NCI-H1417 (cell line): Measurements from ENCODE around the gene RTCA.
"Not testable (repeated sequence)": the region's sequence is repeated elsewhere in the genome, so short reads cannot be mapped to it uniquely, and the experiment has no call there.

Experiments
- DNase-seq, 3 experiments: peaks; one replicate each; lab custom pipeline; 2025; lab: John Stamatoyannopoulos, UW

The RTCA gene

GRCh38 chr1:100265931-100266740, at the start of gene RTCA:
TSS of gene RTCA (plus strand) at chr1:100266216. CDS start at chr1:100266376, 160 bp downstream.
- peak; percentile 91 to 97 (median 94) for DNase-seq

- DNase-seq = no peak
These were observed 48.2 kb upstream of the RTCA start for GRCh38 chr1:100217834-100218233.

- DNase-seq = no peak
These were observed 46.6 kb upstream of the RTCA start for GRCh38 chr1:100219457-100219856.

GRCh38 chr1:100219883-100220282, 46.1 kb upstream of the RTCA start:
- DNase-seq = no peak

- no peak for DNase-seq
These were observed 43.6 kb upstream of the RTCA start for GRCh38 chr1:100222428-100222827.

GRCh38 chr1:100229681-100230443, 36.2 kb upstream of the RTCA start:
- no peak for DNase-seq

GRCh38 chr1:100230765-100231164, 35.3 kb upstream of the RTCA start:
- DNase-seq = no peak

- DNase-seq = no peak
These were observed 34.3 kb upstream of the RTCA start for GRCh38 chr1:100231721-100232120.

- DNase-seq = no peak
These were observed 33.9 kb upstream of the RTCA start for GRCh38 chr1:100232156-100232555.

- not testable (repeated sequence) for DNase-seq
These were observed 32.5 kb upstream of the RTCA start for GRCh38 chr1:100233566-100233965.

GRCh38 chr1:100234432-100234831, 31.6 kb upstream of the RTCA start:
- DNase-seq = no peak

GRCh38 chr1:100237091-100237490, 28.9 kb upstream of the RTCA start:
- DNase-seq = no peak

GRCh38 chr1:100239961-100240360, 26.1 kb upstream of the RTCA start:
- peak in 1 of 3 experiments; percentile 14 for DNase-seq

GRCh38 chr1:100240631-100241030, 25.4 kb upstream of the RTCA start:
- DNase-seq = no peak

- DNase-seq = no peak
These were observed 19.3 kb upstream of the RTCA start for GRCh38 chr1:100246738-100247137.

GRCh38 chr1:100249155-100249536, 16.9 kb upstream of the RTCA start:
- DNase-seq = no peak

- peak; percentile 94 to 97 (median 94) for DNase-seq
These were observed 16.3 kb upstream of the RTCA start, which contains the start of gene DBT for GRCh38 chr1:100249537-100250257. TSS of gene DBT (minus strand) at chr1:100249834. CDS start at chr1:100249820, 14 bp downstream.

- DNase-seq = peak in 1 of 3 experiments; percentile 34
These were observed 15.8 kb upstream of the RTCA start for GRCh38 chr1:100250264-100250663.

GRCh38 chr1:100250807-100251206, 15.2 kb upstream of the RTCA start:
- no peak for DNase-seq

- no peak for DNase-seq
These were observed 13.1 kb upstream of the RTCA start for GRCh38 chr1:100252901-100253300.

GRCh38 chr1:100253552-100253951, 12.5 kb upstream of the RTCA start:
- DNase-seq = no peak

- DNase-seq = not testable (repeated sequence)
These were observed 9.7 kb upstream of the RTCA start for GRCh38 chr1:100256273-100256672.
